GM10266 (cell line): ENCODE results near the gene LDLRAD4.
"Not testable (repeated sequence)": the region's sequence is repeated elsewhere in the genome, so short reads cannot be mapped to it uniquely, and the experiment has no call there.

Experiments
- DNase-seq: peaks from one replicate; pipeline ENCODE4 v3.0.0; 2012; ENCODE audit errors: extremely low spot score
- CTCF ChIP-seq: IDR thresholded peaks from 2 replicates; pipeline ENCODE4 v1.5.1; 2012; ENCODE audit warnings: mild to moderate bottlenecking, low read depth; ENCODE audit not compliant: control insufficient read depth, insufficient read depth; ENCODE audit errors: missing control alignments

Gene LDLRAD4

DNA sequence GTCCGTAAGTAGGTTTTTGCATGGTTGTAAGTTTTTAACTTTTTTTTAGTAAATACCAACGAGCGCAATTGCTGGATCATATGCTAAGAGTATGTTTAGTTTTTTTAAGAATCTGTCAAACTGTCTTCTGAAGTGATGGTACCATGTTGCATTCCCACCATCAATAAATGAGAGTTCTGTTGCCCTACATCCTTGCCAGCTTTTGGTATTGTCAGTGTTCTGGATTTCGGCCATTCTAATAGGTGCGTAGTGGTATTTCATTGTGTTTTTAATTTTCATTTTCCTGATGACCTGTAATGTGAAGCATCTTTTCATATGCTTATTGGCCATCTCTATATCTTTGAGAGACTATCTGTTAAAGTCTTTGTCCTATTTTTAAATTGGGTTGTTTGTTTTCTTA is 114.3 kb downstream of the LDLRAD4 start:
- no peak for DNase-seq
- no peak for TF ChIP-seq CTCF

GRCh38 chr18:13335903-13336302 is 117.3 kb downstream of the LDLRAD4 start:
- TF ChIP-seq CTCF = no peak
- no peak for DNase-seq

DNA sequence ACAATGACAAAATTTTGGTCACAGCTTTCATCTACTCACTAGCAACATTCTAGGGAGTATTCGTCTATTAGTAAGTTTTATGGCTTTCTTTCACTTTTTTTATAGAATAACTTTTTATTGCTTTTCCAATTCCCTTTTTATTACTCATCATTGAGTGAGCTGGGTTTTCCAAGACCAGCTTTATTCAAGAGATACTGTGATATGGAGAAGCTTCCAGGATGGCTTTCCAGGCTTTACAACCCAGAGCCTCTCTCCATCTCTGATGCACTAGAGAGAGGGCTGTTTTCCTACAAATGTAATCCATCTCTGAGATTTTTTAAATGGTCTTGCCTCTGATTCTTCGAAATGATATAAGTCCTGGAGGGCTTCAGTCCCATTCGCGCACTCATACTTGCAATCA is 118.3 kb downstream of the LDLRAD4 start:
- no peak for DNase-seq

DNA sequence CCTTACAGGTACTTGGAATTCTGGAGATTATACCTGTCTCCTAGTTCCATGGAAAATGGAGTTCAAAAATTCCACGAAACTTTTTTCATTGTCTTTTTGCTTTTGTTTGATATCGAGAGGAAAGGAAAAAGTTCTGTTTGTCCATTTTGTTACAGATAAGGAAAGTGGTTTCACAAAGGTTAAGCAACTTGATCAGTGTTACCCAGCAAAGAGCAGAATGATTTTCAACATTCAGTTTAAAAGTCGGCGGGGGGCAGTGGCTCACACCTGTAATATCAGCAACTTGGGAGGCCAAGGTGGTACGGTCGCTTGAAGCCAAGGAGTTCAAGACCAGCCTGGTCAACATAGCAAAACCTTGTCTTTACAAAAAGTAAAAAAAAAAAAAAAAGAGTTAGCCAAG is 118.8 kb downstream of the LDLRAD4 start:
- no peak for TF ChIP-seq CTCF
- no peak for DNase-seq

More for the DNA sequence above, 118.3 kb downstream of the LDLRAD4 start:
- no peak for TF ChIP-seq CTCF

DNA sequence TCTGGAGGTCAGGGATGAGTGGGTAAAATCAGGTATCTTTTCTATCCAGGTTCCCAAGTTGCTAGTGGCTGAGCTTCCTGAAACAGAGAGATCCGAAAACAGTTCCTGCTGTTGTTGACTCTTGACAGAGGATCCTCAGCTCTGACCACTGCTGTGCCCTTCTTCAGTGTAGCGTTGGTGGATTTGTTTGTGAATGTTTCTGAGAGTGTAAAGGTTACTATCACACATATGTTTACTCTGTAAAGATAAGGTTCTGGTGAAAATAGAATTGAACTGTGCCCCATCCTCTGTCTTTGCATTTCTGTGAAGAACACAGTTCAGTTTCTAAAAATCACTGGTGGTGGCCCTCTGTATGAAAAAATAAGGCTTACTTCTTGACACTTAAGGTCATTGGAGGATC is 119.8 kb downstream of the LDLRAD4 start:
- no peak for DNase-seq
- TF ChIP-seq CTCF = no peak

DNA sequence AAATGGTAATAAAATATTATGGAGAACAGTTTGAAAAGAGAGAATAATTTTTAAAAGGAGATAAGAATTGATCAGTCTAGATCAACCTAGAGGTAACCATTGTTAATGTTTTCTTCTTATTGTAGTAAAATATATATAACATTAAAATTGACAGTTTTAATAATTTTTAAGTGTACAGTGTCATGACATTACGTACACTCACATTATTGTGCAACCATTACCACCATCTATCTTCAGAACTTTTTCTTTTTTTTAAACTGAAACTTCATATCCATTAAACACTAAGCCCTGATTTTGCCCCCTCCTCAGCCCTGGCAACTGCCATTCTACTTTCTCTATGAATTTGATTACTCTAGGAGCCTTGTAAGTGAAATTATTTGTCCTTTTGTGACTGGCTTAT is 121.1 kb downstream of the LDLRAD4 start:
- no peak for TF ChIP-seq CTCF
- no peak for DNase-seq

GRCh38 chr18:13346449-13346848 is 127.9 kb downstream of the LDLRAD4 start:
- not testable (repeated sequence) for DNase-seq

- DNase-seq = no peak
- no peak for TF ChIP-seq CTCF
Observed at GRCh38 chr18:13353084-13353823, 134.7 kb downstream of the LDLRAD4 start.
